Stimulated activated naive CD4-positive, alpha-beta T cell treated with Interleukin-2 at 50 U/mL for 16 hours (primary cell): Measurements from ENCODE around the gene CNBP.
"Not testable (repeated sequence)": the region's sequence is repeated elsewhere in the genome, so short reads cannot be mapped to it uniquely, and the experiment has no call there.

Source experiments
- DNase-seq: peaks from one replicate; lab custom pipeline; 2025; lab: John Stamatoyannopoulos, UW

The CNBP gene

DNA sequence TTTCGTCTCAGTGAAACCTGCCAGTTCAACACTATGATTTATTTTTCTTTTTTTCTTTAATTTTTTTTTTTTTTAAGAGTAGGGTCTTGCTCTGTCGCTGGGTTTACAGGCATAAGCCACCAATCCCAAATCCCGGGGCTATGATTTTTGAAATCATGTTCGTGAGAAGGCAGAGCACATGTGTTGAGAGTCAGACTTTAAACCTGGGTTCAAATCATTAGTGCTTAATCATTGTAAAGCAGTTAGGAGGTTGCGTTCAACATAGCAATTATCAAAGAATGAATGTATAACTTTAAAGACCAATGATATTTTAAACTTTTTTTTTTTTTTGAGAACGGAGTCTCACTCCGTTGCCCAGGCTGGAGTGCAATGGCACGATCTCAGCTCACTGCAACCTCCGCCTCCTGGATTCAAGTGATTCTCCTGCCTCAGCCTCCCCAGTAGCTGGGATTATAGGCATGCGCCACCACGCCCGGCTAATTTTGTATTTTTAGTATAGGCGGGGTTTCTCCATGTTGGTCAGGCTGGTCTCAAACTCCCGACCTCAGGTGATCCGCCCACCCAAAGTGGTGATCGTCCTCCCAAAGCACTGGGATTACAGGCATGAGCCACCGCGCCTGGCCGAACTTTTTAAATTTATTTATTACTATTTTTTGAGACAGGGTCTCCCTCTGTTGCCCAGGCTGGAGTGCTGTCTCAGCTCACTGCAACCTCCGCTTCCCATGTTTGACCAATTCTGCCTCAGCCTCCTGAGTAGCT lies 1.3 kb upstream of the CNBP start:
- DNase-seq: not testable (repeated sequence)

DNA sequence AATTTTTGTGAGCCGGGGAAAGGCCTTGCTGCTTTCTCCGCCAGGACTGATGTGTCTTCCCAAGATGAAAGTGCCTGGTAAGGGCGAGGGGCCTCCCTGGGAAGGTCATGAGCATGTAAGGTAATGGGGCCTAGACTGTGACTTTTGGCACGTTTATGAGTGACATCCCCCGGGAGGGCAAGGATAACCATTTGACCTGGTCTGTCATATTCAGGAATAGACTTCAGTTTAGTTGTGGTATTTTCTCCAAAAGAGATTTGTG lies 631 bp upstream of the CNBP start:
- no peak for DNase-seq

DNA sequence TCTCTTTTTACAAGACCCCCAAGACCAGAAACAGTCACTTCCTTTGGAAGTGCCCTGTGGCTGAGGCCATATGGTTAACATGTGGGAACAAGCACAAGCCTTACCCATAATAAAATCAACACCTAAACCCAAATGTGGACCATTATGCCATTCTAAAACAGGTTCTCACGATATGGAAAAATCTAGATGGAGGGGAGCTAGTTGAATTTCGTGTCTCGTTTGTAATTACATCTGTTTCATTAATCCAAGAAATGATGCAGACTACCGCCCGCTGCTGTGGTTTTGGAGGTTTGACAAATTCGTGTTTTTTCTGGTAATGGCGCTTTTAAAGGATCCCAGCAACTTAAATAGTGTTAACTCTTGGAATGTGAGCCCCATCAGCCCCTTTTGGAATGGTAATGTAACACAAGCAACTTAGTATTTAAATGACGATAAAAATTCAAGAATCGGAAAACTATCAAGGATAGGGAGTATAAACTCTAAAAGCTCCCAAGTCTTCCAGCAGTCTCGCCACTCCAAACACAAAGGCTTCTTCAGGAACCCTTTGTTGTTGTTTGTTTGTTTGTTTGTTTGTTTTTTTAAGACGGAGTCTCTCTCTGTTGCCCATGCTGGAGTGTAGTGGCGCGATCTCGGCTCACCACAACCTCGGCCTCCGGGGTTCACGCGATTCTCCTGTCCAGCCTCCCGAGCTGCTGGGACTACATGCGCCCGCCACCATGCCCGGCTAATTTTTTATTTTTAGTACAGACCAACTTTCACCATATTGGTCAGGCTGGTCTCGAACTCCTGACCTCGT lies 1.1 kb downstream of the CNBP start:
- DNase-seq: peak; percentile 32

DNA sequence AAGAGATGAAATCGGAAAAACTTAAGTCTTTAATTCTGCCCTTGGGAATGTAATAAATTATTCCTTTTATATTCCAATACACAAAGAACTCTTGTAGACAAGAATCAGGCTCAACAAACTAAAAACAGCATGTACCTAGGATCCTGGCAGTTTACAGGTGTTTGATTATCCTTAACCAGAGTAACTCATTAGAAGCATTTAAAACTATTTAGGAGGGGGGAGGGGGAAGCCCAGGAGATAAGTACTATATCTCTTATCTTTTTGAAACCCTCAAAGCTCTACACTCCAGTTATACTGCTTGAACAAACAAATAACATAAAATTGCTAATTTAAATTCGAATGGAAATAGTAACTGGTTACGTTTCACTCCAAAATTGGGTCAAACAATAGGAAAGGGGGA lies 1.9 kb downstream of the CNBP start:
- DNase-seq: no peak

DNA sequence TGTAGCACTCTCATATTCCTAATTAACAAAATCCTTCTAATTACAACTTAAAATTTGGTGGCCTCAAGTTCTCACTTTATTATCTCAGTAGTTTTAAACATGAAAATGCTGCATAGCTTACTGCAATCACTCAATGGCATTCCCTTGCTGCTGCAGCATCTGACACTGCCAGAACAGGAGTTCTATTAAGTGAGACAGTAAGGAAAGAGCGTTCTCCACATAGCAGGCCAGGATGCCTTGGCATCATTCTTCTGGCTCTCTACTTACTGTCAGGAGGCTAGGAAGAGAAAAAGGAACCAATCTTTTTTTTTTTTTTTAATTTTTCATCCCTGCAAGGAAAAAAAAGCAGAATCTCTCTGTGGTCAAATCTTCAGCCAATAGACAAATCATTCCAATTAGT lies 3.2 kb downstream of the CNBP start:
- no peak for DNase-seq

DNA sequence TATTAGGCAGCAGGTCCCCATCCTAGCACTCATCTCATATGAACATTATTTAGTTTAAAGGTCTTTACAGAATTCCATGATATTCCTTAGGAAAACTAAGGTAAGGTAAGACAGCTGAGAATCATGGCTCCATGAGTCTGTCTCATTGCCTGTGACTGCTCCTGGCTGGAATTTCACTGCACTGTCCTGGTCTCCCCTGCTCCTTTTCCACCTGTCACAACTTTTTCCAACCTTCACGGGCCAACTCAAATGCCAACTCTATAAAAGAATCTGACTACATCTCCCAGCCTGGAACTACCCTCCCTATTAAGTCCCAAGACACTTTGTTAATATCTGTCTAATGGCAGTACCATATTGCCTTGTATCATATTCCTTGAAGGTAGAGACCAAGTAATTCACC lies 7.6 kb downstream of the CNBP start:
- no peak for DNase-seq

DNA sequence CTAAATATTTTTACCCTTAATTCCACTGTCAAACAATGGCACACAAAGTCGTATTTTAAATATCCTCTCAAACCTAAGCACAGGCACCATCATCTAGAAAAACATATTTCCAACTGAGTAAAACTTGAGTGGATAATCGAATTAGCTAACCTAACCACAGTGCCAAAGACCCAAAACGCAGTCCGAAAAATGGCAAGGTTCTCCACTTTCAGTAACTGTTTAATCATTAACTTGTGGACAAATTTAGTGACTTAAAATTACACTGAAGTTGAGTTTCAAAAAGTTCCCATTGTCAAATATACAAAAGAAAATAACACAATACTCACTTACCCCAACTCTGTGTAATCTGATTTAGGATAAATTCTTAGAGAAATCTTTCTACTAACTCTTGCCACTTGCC lies 10.0 kb downstream of the CNBP start:
- no peak for DNase-seq

DNA sequence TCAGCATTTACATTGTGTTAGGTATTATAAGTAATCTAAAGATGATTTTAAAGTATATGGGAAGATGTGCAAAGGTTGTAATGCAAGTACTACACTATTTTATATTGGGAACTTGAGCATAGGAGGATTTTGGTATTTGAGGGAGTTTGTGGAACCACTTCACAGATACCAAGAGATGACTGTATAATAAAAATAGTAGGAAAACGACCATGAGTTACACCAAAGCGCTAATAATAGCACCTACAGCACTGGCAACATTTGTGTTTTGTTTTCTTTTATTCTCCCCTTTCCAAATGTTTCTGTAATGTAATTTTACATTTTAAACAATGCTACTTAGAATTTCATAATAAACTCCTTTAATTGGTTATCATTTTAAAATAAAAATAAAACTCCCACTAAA lies 10.5 kb downstream of the CNBP start:
- no peak for DNase-seq

DNA sequence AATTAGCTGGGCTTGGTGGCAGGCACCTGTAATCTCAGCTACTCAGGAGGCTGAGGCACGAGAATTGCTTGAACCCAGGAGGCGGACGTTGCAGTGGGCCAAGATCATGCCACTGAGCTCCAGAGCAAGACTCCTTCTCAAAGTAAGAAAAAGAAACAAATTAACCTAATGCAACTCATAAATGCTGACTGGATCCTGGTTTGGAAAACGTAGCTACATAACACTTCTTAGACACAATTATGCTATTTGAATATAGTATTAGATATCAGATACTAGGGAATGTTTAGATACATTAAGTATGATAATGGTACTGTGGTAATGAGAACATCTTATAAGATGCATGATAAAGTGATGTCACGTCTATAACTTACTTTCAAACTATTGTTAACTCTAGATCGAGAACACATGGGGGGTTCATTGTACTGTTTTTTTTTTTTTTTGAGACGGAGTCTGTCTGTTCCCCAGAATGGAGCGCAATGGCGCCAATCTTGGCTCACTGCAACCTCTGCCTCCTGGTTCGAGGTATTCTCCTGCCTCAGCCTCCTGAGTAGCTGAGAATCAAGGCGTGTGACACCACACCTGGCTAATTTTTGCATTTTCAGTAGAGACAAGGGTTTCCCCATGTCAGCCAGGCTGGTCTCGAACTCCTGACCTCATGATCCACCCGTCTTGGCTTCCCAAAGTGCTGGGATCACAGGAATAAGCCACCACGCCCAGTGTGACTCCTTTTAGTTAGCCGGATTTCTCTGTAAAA lies 16.9 kb downstream of the CNBP start:
- no peak for DNase-seq

DNA sequence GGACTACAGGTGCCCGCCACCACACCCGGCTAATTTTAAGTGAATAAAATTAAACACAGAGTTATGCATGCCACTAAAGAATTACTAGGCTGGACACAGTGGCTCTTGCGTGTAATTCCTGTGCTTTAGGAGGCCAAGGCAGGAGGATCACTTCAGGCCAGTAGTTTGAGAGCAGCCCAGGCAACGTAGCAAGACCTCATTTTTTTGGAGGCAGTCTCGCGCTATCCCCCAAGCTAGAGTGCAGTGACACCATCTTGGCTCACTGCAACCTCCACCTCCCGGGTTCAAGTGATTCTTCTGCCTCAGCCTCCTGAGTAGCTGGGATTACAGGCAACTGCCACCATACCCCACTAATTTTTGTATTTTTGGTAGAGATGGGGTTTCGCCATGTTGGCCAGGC lies 18.1 kb downstream of the CNBP start:
- not testable (repeated sequence) for DNase-seq

DNA sequence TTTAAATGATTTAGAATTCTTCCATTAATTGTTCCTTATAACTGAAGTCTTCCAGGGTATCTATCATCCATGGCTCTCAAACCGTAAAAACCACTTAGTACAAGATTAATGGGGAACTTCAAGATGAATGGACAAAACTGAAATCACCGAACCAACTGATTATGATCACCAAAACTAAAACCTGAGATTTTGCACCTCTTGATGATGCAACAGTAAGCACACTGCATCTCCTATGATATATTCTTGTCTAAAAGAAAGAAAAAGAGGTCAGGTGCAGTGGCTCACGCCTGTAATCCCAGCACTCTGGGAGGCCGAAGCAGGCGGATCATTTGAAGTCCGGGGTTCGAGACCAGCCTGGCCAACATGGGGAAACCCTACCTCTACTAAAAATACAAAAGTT lies 19.2 kb downstream of the CNBP start:
- no peak for DNase-seq

DNA sequence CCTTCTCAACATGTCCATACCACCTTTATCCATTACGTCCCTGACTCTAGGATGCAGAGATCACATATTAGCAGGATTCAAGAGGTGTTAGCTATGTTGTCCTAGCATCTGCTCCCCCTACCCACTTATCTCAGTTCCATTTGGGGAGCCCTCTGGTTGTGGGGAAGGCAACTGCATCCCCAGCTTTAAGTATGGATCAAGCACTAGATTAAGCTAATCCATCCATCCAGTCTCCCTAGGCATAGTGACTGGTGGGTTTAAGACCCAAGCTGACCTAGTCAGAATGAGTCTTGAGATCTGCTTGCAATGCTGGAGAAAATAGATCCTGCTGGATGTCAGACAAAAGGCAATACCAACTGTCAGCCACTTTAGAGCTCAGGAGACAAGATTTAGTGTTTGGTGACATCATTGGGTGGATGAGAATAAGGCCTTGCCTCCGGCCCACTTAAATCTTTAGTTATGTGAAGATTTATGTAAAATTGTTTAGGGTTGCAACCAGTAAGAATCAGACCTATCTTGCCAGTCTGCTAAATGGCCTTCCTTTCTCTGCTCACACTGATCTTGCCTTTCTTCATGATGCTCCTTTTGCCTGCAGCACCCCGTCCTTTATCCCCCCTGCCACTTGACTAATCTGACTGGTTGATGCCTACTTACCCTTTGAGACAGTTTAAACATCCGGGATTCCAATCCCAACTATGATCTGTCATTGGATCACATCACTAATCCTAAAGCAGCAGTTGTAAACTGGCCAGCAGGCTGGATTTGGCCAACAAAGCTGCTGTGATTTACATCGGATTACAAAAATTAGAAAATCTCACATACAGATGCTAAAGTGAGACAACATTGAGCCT lies 20.7 kb downstream of the CNBP start:
- no peak for DNase-seq

DNA sequence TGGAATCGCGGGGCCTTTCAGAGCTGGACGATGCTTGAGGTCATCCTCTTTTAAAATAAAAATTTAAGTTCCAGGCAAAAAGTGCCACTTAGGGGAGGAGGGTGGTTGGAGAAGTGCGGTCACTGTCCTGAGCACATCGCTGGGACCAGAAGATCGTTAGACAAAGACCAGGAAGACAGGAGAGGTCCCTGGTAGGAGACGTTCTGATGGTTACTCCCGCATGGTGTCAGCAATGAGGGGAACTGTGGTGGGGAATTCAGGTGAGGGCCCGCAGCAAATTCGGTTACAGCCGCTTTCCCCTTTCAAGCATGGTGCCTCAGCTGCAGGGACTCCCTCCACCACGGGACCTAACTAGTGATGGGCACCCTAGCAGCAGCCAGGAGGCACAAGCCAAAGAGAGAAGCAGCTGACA lies 21.8 kb downstream of the CNBP start:
- DNase-seq: peak; percentile 5

DNA sequence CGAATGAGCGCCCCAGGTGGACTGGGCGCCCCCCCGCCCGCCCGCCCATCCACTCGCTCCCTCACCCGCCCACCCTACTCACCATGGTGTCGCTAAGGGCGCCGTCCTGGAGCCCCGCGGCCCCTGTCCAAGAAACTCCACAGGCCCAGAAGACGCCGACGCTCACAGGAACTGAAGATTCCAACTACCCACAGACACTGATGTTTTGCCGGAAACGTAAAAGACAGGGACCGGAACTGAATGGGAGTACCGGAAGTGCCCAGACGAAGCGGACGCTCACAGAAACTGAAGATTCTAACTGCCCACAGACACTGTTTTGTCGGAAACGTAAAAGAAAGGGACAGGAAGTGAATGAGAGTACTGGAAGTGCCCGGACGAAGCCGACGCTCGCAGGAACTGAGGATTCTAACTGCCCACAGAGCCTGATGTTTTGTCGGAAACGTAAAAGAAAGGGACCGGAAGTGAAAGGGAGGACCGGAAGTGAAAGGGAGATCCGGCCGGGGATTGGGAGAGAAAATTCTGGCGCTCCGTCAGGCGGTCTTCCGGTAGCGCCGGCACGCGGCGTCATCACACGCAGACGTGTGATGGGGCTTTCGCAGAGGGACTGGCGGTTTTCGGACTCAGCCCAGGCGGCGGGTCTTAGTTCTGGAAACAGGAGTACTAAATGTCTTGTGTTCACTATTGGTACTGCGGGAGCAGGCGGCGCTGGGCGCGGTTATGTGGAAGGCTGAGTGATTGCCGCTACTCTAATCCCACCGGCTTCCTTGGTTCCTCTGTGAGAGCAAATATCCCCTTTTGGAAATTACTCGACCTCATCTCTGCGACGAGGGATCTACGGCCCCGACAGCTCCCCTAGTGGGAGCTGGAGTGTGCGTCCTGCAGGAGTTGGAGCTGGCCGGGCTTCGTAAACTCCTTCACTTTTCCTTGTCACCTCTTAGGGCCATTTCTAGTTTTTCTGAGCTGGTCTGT lies 22.5 kb downstream of the CNBP start, which contains the start of gene ISY1:
ISY1 (minus strand) TSS at position 173 of the 969 bp plus-strand sequence; CDS start at position 85, 88 bp downstream.
- peak; percentile 87 for DNase-seq

DNA sequence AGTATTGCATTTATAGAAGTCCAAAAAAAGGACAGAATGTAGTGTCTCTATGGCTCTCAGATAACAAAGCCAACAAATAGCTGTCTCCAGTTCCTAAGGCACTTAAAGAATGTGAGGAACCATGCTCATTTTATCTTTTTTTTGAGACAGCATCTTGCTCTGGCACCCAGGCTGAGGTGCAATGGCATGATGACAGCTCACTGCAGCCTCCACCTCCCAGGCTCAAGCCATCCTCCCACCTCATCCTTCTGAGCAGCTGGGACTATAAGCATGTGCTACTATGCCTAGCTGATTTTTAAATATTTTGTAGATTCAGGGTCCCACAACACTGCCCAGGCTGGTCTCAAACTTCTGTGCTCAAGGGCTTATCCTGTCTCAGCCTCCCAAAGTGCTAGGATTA lies 38.9 kb downstream of the CNBP start:
- no peak for DNase-seq

DNA sequence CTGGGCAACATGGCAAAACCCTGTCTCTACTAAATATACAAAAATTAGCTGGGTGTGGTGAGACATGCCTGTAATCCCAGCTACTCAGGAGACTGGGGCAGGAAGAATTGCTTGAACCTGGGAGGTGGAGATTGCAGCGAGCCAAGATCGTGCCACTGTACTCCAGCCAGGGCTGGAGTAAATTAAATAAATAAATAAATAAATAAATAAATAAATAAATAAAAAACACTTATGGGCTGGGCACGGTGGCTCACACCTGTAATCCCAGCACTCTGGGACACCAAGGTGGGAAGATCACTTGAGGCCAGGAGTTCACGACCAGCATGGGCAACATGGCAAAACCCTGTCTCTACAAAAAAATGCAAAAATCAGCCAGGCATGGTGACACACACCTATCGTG lies 42.7 kb downstream of the CNBP start:
- DNase-seq: not testable (repeated sequence)

DNA sequence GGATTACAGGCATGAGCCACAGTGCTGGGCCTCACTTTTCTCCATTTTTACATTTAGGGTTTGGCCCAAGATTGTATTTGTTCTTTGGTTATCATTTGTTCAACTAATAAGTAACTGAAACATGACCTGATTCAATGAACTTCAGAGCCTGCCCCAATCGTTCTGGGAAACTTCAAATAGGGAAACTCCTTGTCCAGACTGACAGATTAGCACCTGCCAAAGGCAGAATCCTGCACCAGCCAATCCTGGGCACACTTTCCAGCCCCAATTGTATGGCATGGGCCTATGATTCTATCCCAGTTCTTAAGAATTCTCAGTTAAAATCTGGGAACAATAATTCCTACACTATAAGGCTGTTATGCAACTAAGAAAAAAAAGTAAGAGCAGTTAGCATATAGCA lies 43.8 kb downstream of the CNBP start:
- no peak for DNase-seq

DNA sequence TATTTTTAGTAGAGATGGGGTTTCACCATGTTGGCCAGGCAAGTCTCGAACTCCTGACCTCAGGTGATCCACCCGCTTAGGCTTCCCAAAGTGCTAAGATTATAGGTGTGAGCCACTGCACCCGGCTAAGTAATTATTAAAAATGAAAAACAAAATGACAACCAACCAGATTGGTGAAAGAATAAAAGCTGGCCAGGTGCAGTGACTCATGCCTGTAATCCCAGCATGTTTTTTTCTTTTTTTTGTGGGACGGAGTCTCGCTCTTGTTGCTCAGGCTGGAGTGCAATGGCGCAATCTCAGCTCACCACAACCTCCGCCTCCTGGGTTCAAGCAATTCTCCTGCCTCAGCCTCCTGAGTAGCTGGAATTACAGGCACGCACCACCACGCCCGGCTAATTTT lies 47.4 kb downstream of the CNBP start:
- not testable (repeated sequence) for DNase-seq

DNA sequence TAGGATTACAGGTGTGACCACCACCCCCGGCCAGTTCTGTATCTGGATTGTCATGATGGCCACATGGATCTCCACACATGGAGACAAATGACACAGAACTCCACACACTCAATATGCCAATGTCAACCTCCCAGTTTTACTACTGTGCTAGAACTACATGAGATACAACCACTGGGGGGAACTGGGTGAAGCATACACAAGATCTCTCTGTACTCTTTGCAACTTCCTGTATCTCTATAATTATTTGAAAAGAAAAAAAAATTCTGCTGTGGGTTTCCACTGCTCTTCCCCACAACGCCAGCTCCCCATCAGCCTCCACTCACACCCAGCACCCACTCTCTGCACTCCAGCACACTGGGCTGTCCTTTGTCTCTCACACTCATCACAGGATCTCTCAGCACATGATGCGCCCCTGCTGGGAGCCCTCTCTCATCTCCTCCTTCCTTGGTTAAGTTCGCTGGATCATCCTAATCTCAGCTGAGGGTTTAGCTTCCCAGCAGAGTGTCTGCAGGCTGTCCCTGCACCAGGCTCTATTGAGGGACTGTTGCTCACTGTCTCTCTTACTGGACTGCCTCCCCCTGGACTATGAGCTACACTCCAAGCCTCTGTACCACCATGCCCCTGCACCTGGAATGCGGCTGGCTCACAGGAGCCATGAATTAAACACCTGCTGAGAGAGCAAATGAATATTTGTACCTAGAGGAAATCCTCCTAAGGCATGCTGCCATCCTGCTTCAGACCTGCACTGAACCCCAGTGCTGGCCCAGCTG lies 51.4 kb downstream of the CNBP start:
- DNase-seq: no peak

DNA sequence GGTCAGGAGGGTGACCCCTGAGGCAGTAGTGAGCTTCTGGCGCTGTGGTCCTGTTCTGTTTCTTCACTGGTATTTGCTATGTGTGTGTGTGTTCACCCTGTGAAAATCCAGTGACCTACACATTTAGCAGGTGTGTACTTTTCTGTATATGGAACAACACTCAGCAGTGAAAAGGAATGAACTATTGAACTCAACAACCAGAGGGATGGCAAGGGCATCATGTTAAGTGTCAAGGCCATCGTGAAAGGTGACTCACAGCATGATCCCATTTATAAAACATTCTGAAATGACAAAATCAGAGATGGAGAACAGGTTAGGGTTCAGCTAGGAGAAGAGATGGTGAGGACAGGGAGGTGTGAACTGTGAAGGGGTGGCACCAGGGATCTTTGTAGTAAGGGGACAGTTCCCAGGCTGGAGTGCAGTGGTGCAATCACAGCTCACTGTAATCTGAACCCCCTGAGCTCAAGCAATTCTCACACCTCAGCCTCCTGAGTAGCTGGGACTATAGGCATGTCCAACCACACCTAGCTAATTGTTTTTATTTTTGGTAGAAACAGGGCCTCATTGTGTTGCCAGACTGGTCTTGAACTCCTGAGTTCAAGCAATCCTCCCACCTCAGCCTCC lies 52.1 kb downstream of the CNBP start:
- DNase-seq: no peak
